DND-41 (cell line): ENCODE measurements around the gene CDC42BPG.

ENCODE experiments used
- EZH2 ChIP-seq: IDR thresholded peaks from 3 replicates; pipeline ENCODE4 v1.6.1; 2012; ENCODE audit warnings: borderline replicate concordance, low read depth, mild to moderate bottlenecking, moderate library complexity, low read length, inconsistent platforms; ENCODE audit not compliant: severe bottlenecking
- TF ChIP-seq, protein P1 (sequence below): IDR thresholded peaks from 2 replicates; pipeline ENCODE4 v1.5.1; 2012; ENCODE audit warnings: borderline replicate concordance, low read length, moderate library complexity, mild to moderate bottlenecking; ENCODE audit not compliant: poor library complexity, severe bottlenecking; ENCODE audit errors: extremely low read depth

DNA sequence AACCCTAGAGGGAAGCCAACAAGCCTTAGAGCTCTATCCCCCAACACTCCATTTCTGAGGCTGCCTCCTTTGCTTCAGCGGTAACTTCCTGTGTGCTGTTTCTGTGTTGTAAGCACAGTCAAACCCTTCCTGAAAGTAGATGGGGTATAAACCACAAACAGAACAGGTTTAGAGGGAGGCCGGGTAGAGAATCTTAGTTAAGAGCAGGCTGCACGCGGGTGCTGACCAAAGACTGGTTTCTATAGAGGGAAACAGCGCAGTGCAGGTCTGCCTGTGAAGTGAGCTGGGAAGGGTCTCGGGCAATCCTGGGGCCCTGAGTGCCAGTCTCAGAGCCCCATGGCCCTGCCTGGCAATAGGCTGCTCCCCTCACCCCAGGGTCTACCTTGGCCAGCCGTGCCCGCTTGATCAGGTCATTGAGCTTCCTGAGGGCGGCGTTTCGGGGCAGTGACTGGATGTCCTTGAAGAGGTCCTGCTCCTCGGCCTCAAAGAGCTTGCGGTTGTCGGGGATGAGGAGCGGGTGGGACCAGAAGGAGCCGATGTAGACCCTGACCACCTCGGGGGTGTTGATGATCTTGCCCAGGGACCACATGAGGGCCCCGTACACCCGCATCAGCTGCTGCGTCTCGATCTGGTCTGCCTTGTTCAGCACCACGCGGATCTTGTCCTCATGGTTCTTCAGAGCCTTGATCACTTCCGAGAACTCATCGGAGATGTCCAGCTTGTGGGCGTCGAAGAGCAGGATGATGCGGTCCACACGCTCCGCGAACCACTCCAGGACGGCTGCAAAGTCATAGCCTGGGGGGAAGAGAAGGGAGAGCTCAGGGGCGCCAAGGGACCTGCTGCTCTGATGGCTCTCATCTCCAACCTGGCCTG lies 15.3 kb upstream of the CDC42BPG start:
- TF ChIP-seq, protein P1, sequence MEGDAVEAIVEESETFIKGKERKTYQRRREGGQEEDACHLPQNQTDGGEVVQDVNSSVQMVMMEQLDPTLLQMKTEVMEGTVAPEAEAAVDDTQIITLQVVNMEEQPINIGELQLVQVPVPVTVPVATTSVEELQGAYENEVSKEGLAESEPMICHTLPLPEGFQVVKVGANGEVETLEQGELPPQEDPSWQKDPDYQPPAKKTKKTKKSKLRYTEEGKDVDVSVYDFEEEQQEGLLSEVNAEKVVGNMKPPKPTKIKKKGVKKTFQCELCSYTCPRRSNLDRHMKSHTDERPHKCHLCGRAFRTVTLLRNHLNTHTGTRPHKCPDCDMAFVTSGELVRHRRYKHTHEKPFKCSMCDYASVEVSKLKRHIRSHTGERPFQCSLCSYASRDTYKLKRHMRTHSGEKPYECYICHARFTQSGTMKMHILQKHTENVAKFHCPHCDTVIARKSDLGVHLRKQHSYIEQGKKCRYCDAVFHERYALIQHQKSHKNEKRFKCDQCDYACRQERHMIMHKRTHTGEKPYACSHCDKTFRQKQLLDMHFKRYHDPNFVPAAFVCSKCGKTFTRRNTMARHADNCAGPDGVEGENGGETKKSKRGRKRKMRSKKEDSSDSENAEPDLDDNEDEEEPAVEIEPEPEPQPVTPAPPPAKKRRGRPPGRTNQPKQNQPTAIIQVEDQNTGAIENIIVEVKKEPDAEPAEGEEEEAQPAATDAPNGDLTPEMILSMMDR = peak; percentile 21
- TF ChIP-seq EZH2 = no peak
